ENCODE data around the gene TSSK3. TPM values are rescaled to one million over a fixed set of nuclear protein-coding genes. Genes with fewer than 3 reads are reported as not detected.

The TSSK3 gene
- total and polyA plus RNA-seq, 9 of the 15 experiments (the other 6 are each of a cell fraction or from before 2014, with no cell fraction given): 0.27 to 2.8 (median 1.9) TPM

DNA sequence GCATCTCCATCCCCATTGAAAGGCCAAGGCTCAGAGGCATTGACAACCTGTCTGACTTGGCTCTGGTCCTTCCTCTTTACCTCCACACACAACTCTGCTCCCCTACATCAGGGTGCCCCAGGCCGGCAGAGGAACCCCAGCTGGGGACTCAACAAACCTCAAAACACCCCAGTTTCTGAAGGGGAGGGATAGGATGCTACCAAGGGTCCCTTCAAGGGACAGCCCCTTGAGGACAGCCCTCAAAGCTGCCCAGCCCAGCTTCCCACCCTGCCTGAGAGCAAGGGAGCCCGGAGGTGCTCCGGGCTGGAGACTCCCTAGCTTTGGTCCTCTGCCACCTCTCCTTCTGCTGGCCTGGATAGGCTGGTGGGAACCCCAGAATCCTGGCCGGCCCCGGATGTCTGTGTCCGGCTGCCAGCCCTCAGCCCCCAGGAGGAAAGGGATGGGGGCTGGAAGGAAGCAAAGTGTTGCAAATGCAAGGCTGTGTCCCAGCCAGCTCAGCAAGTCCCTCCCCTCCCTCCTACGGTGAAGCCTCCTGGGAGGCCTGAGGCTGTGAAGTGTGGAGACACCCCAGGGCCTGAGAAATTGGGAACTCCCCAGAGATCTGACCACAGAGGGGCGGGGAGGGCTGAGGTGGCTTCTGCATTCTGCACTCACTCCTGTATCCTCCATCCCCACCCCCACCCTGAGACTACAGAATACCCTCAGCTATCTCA is 25.2 kb upstream of the TSSK3 start (continued):
- TF ChIP-seq IRF2 (CRISPR knock-in tag; IDR thresholded peaks at IDR 0.05): no peak
- no peak for TF ChIP-seq ARID1B (IDR thresholded peaks at IDR 0.05)
- no peak for TF ChIP-seq ARHGAP35 (IDR thresholded peaks at IDR 0.05; ENCODE audit: partially characterized antibody)
- no peak for TF ChIP-seq NONO (IDR thresholded peaks at IDR 0.05; ENCODE audit: low read depth in 2 of 2, low read length in 1 of 2)
- TF ChIP-seq ZNF583 (CRISPR knock-in tag; IDR thresholded peaks at IDR 0.05): no peak
- no peak for TF ChIP-seq ETV6 (IDR thresholded peaks at IDR 0.05; ENCODE audit: borderline replicate concordance in 1 of 2, low read depth in 2 of 2, low read length in 1 of 2)
- TF ChIP-seq ETV6 (CRISPR knock-in tag; IDR thresholded peaks at IDR 0.05; ENCODE audit: borderline replicate concordance): no peak
- no peak for TF ChIP-seq FUS (optimal IDR thresholded peaks at IDR 0.05; ENCODE audit: low read depth, low read length)
- TF ChIP-seq, protein P1, sequence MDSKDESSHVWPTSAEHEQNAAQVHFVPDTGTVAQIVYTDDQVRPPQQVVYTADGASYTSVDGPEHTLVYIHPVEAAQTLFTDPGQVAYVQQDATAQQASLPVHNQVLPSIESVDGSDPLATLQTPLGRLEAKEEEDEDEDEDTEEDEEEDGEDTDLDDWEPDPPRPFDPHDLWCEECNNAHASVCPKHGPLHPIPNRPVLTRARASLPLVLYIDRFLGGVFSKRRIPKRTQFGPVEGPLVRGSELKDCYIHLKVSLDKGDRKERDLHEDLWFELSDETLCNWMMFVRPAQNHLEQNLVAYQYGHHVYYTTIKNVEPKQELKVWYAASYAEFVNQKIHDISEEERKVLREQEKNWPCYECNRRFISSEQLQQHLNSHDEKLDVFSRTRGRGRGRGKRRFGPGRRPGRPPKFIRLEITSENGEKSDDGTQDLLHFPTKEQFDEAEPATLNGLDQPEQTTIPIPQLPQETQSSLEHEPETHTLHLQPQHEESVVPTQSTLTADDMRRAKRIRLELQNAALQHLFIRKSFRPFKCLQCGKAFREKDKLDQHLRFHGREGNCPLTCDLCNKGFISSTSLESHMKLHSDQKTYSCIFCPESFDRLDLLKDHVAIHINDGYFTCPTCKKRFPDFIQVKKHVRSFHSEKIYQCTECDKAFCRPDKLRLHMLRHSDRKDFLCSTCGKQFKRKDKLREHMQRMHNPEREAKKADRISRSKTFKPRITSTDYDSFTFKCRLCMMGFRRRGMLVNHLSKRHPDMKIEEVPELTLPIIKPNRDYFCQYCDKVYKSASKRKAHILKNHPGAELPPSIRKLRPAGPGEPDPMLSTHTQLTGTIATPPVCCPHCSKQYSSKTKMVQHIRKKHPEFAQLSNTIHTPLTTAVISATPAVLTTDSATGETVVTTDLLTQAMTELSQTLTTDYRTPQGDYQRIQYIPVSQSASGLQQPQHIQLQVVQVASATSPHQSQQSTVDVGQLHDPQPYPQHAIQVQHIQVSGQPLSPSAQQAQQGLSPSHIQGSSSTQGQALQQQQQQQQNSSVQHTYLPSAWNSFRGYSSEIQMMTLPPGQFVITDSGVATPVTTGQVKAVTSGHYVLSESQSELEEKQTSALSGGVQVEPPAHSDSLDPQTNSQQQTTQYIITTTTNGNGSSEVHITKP (IDR thresholded peaks at IDR 0.05; ENCODE audit: partially characterized antibody): peak; percentile 30
